H1 (cell line): ENCODE measurements around the gene RHOV. TPM values are rescaled to one million over a fixed set of nuclear protein-coding genes. Genes with fewer than 3 reads are reported as not detected.

Experiments
- CTCF ChIA-PET: fragments of 300-600 bp; sonication (Branson Sonifier 250); formaldehyde crosslinking; loops from one replicate; lab custom pipeline; 2021; ENCODE audit not compliant: partially characterized antibody; lab: Charles Lee
- POLR2A ChIA-PET: fragments of 300-600 bp; sonication (Branson Sonifier 250); formaldehyde crosslinking; loops from one replicate; lab custom pipeline; 2021; ENCODE audit warnings: inconsistent platforms; ENCODE audit not compliant: partially characterized antibody; lab: Charles Lee
- DNase-seq, 2 experiments: peaks; one replicate each; pipeline versions ENCODE4 v3.0.0 to v3.0.0-alpha.2; 2010 to 2022; ENCODE audit warnings: low spot score in 2 of 2, low read depth in 1 of 2, mixed read lengths in 1 of 2
- FAIRE-seq: peaks from 2 replicates; lab custom pipeline; 2011; peaks lifted over from hg19 to GRCh38; lab: Jason Lieb, UNC
- H2AFZ ChIP-seq: 2 replicates; pipeline ENCODE4 v1.8.1; 2012; ENCODE audit warnings: low read length, inconsistent platforms
- H2AK5ac ChIP-seq: 2 replicates; pipeline ENCODE4 v1.6.1; 2013; ENCODE audit warnings: low read depth, low read length
- H2BK120ac ChIP-seq: replicated peaks from 2 replicates; pipeline ENCODE3; 2013; ENCODE audit warnings: low read depth, low read length, inconsistent platforms
- H2BK12ac ChIP-seq: 2 replicates; pipeline ENCODE4 v1.6.1; 2013; ENCODE audit warnings: low read depth, low read length
- H2BK15ac ChIP-seq: 2 replicates; pipeline ENCODE4 v1.6.1; 2013; ENCODE audit warnings: low read length
- H2BK20ac ChIP-seq: 2 replicates; pipeline ENCODE4 v1.6.1; 2013; ENCODE audit warnings: low read length
- H2BK5ac ChIP-seq: 2 replicates; pipeline ENCODE4 v1.6.1; 2013; ENCODE audit warnings: low read depth, low read length
- H3K14ac ChIP-seq: 2 replicates; pipeline ENCODE4 v1.6.1; 2013; ENCODE audit warnings: inconsistent platforms; ENCODE audit not compliant: insufficient read length
- H3K18ac ChIP-seq: 2 replicates; pipeline ENCODE4 v1.6.1; 2013; ENCODE audit warnings: low read length; ENCODE audit errors: extremely low read depth
- H3K23ac ChIP-seq: 2 replicates; pipeline ENCODE4 v1.6.1; 2013; ENCODE audit warnings: inconsistent platforms; ENCODE audit not compliant: insufficient read length
- H3K23me2 ChIP-seq: 2 replicates; pipeline ENCODE4 v1.6.1; 2013; ENCODE audit warnings: low read depth, low read length
- H3K27ac ChIP-seq: 2 replicates; pipeline ENCODE4 v1.6.1; 2011; ENCODE audit warnings: low read depth, low read length, inconsistent platforms
- H3K27me3 ChIP-seq, 4 experiments: replicated peaks in 1 of 4; 1 replicate in 1 of 4; 2 replicates in 3 of 4; pipeline versions ENCODE4 v1.6.1 to v1.8.1; 2011 to 2013; ENCODE audit warnings: low read length in 3 of 4, mild to moderate bottlenecking in 3 of 4, inconsistent platforms in 2 of 4, mixed read lengths in 2 of 4, moderate library complexity in 1 of 4; ENCODE audit not compliant: control insufficient read depth in 3 of 4, insufficient read depth in 3 of 4; ENCODE audit errors: extremely low read depth in 1 of 4
- H3K36me3 ChIP-seq, 4 experiments: 2 replicates each; pipeline versions ENCODE4 v1.6.1 to v1.8.1; 2011 to 2013; ENCODE audit warnings: mild to moderate bottlenecking in 4 of 4, low read length in 3 of 4, moderate library complexity in 2 of 4, control low read depth in 1 of 4, inconsistent platforms in 1 of 4; ENCODE audit not compliant: insufficient read depth in 4 of 4, control insufficient read depth in 2 of 4
- H3K4ac ChIP-seq: replicated peaks from 2 replicates; pipeline ENCODE3; 2013; ENCODE audit warnings: low read length, low read depth, mixed read lengths, inconsistent platforms; ENCODE audit not compliant: insufficient read length
- H3K4me1 ChIP-seq, 4 experiments: replicated peaks in 1 of 4; 1 replicate in 1 of 4; 2 replicates in 3 of 4; pipeline versions ENCODE4 v1.6.1 to v1.8.1; 2011 to 2013; ENCODE audit warnings: low read length in 3 of 4, inconsistent platforms in 2 of 4, mixed read lengths in 1 of 4; ENCODE audit not compliant: insufficient read depth in 4 of 4, control insufficient read depth in 3 of 4
- H3K4me2 ChIP-seq, 2 experiments: 2 replicates each; pipeline versions ENCODE4 v1.6.1 to v1.8.1; 2011 to 2013; ENCODE audit warnings: low read depth in 2 of 2, low read length in 2 of 2, control low read depth in 1 of 2, inconsistent platforms in 1 of 2, mild to moderate bottlenecking in 1 of 2; ENCODE audit not compliant: insufficient read depth in 1 of 2
- H3K4me3 ChIP-seq, 4 experiments: fragments of 200-600, 300-600 bp in 1 of 4; sonication (generic), shearing (Covaris generic), sonication (Bioruptor Twin) in 1 of 4; 2 replicates each; pipeline versions ENCODE4 v1.5.1 to v1.8.1; 2011 to 2016; ENCODE audit warnings: low read length in 4 of 4, low read depth in 3 of 4, control low read depth in 2 of 4, inconsistent platforms in 2 of 4, mild to moderate bottlenecking in 2 of 4, mixed read lengths in 1 of 4, moderate library complexity in 1 of 4; ENCODE audit not compliant: insufficient read depth in 2 of 4; ENCODE audit errors: extremely low read depth in 1 of 4
- H3K56ac ChIP-seq: replicated peaks from 2 replicates; pipeline ENCODE3; 2013; ENCODE audit warnings: low read depth, mild to moderate bottlenecking, mixed read lengths, low read length, inconsistent platforms; ENCODE audit not compliant: insufficient read length
- H3K79me1 ChIP-seq: 2 replicates; pipeline ENCODE4 v1.6.1; 2013; ENCODE audit warnings: low read depth, low read length, control low read depth
- H3K79me2 ChIP-seq, 2 experiments: 2 replicates each; pipeline versions ENCODE4 v1.6.1 to v1.8.1; 2012 to 2013; ENCODE audit warnings: low read length in 2 of 2, mild to moderate bottlenecking in 2 of 2, inconsistent platforms in 1 of 2; ENCODE audit not compliant: insufficient read depth in 2 of 2, control insufficient read depth in 1 of 2
- H3K9ac ChIP-seq, 4 experiments: replicated peaks in 1 of 4; 1 replicate in 1 of 4; 2 replicates in 3 of 4; pipeline versions ENCODE4 v1.6.1 to v1.8.1; 2011 to 2013; ENCODE audit warnings: low read depth in 3 of 4, low read length in 3 of 4, control low read depth in 2 of 4, mild to moderate bottlenecking in 2 of 4, moderate library complexity in 2 of 4, inconsistent platforms in 1 of 4; ENCODE audit errors: extremely low read depth in 1 of 4
- H3K9me3 ChIP-seq, 2 experiments: 2 replicates each; pipeline versions ENCODE4 v1.6.1 to v1.8.1; 2012 to 2013; ENCODE audit warnings: mild to moderate bottlenecking in 2 of 2, moderate library complexity in 2 of 2, control low read depth in 1 of 2, inconsistent platforms in 1 of 2, low read depth in 1 of 2, low read length in 1 of 2, mixed read lengths in 1 of 2; ENCODE audit not compliant: insufficient read depth in 2 of 2
- H4K20me1 ChIP-seq, 2 experiments: replicated peaks in 1 of 2; 2 replicates each; pipeline versions ENCODE3 to v1.8.1; 2011 to 2013; ENCODE audit warnings: inconsistent platforms in 2 of 2, low read length in 2 of 2, mild to moderate bottlenecking in 1 of 2; ENCODE audit not compliant: insufficient read depth in 2 of 2, control insufficient read depth in 1 of 2
- H4K5ac ChIP-seq: 2 replicates; pipeline ENCODE4 v1.6.1; 2013; ENCODE audit warnings: low read length, low read depth, mixed read lengths, inconsistent platforms; ENCODE audit not compliant: insufficient read length
- H4K8ac ChIP-seq: 2 replicates; pipeline ENCODE4 v1.8.0; 2013; ENCODE audit warnings: mild to moderate bottlenecking, moderate library complexity, low read length, inconsistent platforms; ENCODE audit not compliant: insufficient read depth; ENCODE audit errors: extremely low read depth
- H4K91ac ChIP-seq: replicated peaks from 2 replicates; pipeline ENCODE3; 2013; ENCODE audit warnings: low read length, mixed read lengths, inconsistent platforms; ENCODE audit not compliant: insufficient read length
- BCL11A ChIP-seq, 2 experiments: IDR thresholded peaks; one replicate each; pipeline ENCODE4 v1.6.1; 2011; ENCODE audit warnings: low read depth in 2 of 2, low read length in 2 of 2, mild to moderate bottlenecking in 2 of 2
- CBX5 ChIP-seq: fragments of 300-800, 300-1000 bp; sonication (generic); IDR thresholded peaks from 2 replicates; pipeline ENCODE4 v1.7.1; 2016; ENCODE audit warnings: antibody characterized with exemption, low read length, low read depth
- E2F6 ChIP-seq: IDR thresholded peaks from 2 replicates; pipeline ENCODE4 v1.6.1; 2012; ENCODE audit warnings: inconsistent platforms
- GABPA ChIP-seq: IDR thresholded peaks from 2 replicates; pipeline ENCODE4 v1.6.1; 2011; ENCODE audit warnings: mild to moderate bottlenecking, low read length, moderate library complexity, borderline replicate concordance; ENCODE audit not compliant: insufficient read depth
- KDM1A ChIP-seq: fragments of 200-600, 300-600 bp; sonication (generic); IDR thresholded peaks from 2 replicates; pipeline ENCODE4 v1.7.1; 2016; ENCODE audit warnings: mild to moderate bottlenecking, low read length, borderline replicate concordance
- MAX ChIP-seq: IDR thresholded peaks from 2 replicates; pipeline ENCODE4 v1.6.1; 2012; ENCODE audit warnings: inconsistent platforms
- RAD21 ChIP-seq, 2 experiments: IDR thresholded peaks in 1 of 2; conservative IDR thresholded peaks in 1 of 2; 2 replicates each; pipeline ENCODE4 v1.6.1; 2011; ENCODE audit warnings: low read depth in 2 of 2, low read length in 2 of 2, improper control_type of control experiment in 1 of 2, inconsistent platforms in 1 of 2, mild to moderate bottlenecking in 1 of 2, moderate library complexity in 1 of 2
- SAP30 ChIP-seq: fragments of 300-600 bp; sonication (generic); IDR thresholded peaks from 2 replicates; pipeline ENCODE4 v1.7.1; 2012; ENCODE audit warnings: low read length, moderate library complexity, mild to moderate bottlenecking, inconsistent platforms; ENCODE audit not compliant: insufficient read depth, insufficient replicate concordance
- WGBS, 2 experiments: shearing (Covaris generic) in 1 of 2; methylation state at CpG; one replicate each; pipeline versions ENCODE4 v1.1.6 to v1.1.7; 2013 to 2015; ENCODE audit warnings: low lambda C conversion rate in 2 of 2, mixed read lengths in 2 of 2, inconsistent platforms in 1 of 2, low coverage in 1 of 2, missing lambda C conversion rate in 1 of 2; ENCODE audit not compliant: insufficient replicate concordance in 2 of 2, insufficient coverage in 1 of 2, insufficient read length in 1 of 2; ENCODE audit errors: extremely low coverage in 1 of 2, missing lambda C conversion rate in 1 of 2; 5-methylcytosine and 5-hydroxymethylcytosine counted together
- polyA plus RNA-seq, 7 experiments: library from polyadenylated mRNA; depleted of rRNA in 3 of 7; stranded (reverse) in 5 of 7; unstranded in 2 of 7; fragments of >200 nt in 5 of 7; fragments of 200-250 nt in 2 of 7; gene quantifications; 1 replicate in 5 of 7; 2 replicates in 1 of 7; 4 replicates in 1 of 7; pipeline versions ENCODE4 v1.2.1 to v1.2.3, GENCODE V29; 2011 to 2013; ENCODE audit warnings: missing spikeins in 2 of 7, mixed read lengths in 2 of 7
- total RNA-seq: library from RNA; stranded (reverse); fragmentation: NEBNext Ultra II Directional; extraction: Animal tissue kit (Norgen Biotek cat#: 25700); gene quantifications from 2 replicates; pipeline ENCODE4 v1.2.1, GENCODE V29; 2021

Gene RHOV
- total and polyA plus RNA-seq, 2 of the 8 experiments (the other 6 are each of a cell fraction or from before 2014, with no cell fraction given): 1.5 to 2.7 TPM

- H3K79me2 ChIP-seq: peaks cover 0 to 12% of the 10 kb centered on the region in 2 experiments; a peak in 3 of 4 replicates
- H3K56ac ChIP-seq: no peak overlapping the region
- FAIRE-seq (no peak), DNase-seq (no peak)
- H4K8ac ChIP-seq: no peak overlapping the region
- WGBS, 2 experiments: 48% methylated on average over 4 of the region's 4 CpGs; no CpG with 5 or more reads in 1 of the 2 experiments
- no peak overlapping the region for H2BK12ac ChIP-seq
- H3K4me2 ChIP-seq: no peak overlapping the region
- no peak overlapping the region for H3K18ac ChIP-seq
- H2BK5ac ChIP-seq: no peak overlapping the region
- peaks cover 0 to 8% (median 2%) of the 10 kb centered on the region in 4 experiments; a peak in 3 of 7 replicates for H3K27me3 ChIP-seq
- H3K4ac ChIP-seq: no peak overlapping the region
- H3K14ac ChIP-seq: no peak overlapping the region
- peaks cover 3% of the 10 kb centered on the region; the same call in 1 of the 2 replicates for H3K79me1 ChIP-seq
- CTCF ChIA-PET: interaction anchor here (0.5 to 3.1 kb wide), 42 partner anchors 9 to 886 kb away, joined by 3 to 26 read pairs (median 4); partner anchors contain the start of genes DNAJC17, PPP1R14D, RAD51 and ZFYVE19
- peaks cover 5% of the 10 kb centered on the region; the same call in 1 of the 2 replicates for H3K23me2 ChIP-seq
- no peak overlapping the region for H4K91ac ChIP-seq
- H2BK20ac ChIP-seq: no peak overlapping the region
- no peak overlapping the region for H2AFZ ChIP-seq
- no peak overlapping the region for H2AK5ac ChIP-seq
- H3K27ac ChIP-seq: no peak overlapping the region
- H3K4me3 ChIP-seq: no peak overlapping the region
- POLR2A ChIA-PET: interaction anchor here (0.6 to 5.0 kb wide), 10 partner anchors 11 to 153 kb away, joined by 3 to 39 read pairs (median 4); partner anchors contain the start of gene SPINT1
- no peak overlapping the region for H2BK15ac ChIP-seq
- H4K5ac ChIP-seq: no peak overlapping the region
- peaks cover 3 to 14% (median 7%) of the 10 kb centered on the region in 4 experiments; a peak in 6 of 7 replicates for H3K4me1 ChIP-seq
- H3K9ac ChIP-seq: no peak overlapping the region
- H3K23ac ChIP-seq: no peak overlapping the region
- peaks cover 0 to 6% (median 0%) of the 10 kb centered on the region in 4 experiments; a peak in 3 of 8 replicates for H3K36me3 ChIP-seq
- peaks cover 0 to 2% of the 10 kb centered on the region in 2 experiments for H4K20me1 ChIP-seq
- no peaks in the 10 kb centered on the region for H3K9me3 ChIP-seq
- no peak overlapping the region for H2BK120ac ChIP-seq
- TF ChIP-seq GABPA (no peak), KDM1A (no peak), MAX (no peak), E2F6 (no peak), SAP30 (no peak), CBX5 (no peak), RAD21 (IDR thresholded peaks at IDR 0.05 in 1 of 2, conservative IDR thresholded peaks at IDR 0.05 in 1 of 2; ENCODE audit: low read depth in 2 of 2, low read length in 2 of 2) (peak; percentile 66 to 74), BCL11A (IDR thresholded peaks at IDR 0.05; ENCODE audit: low read depth in 2 of 2, low read length in 2 of 2) (no peak)
These were observed 17.9 kb upstream of the RHOV start for GRCh38 chr15:40891810-40892446.
